Neural crest cell (in vitro differentiated cells): ENCODE data around the gene TBC1D9B. TPM values are rescaled to one million over a fixed set of nuclear protein-coding genes. Genes with fewer than 3 reads are reported as not detected.

ENCODE experiments used
- DNase-seq: peaks from one replicate; pipeline ENCODE4 v3.0.0; 2021; ENCODE audit warnings: low read depth, mixed read lengths, low spot score
- H3K27ac Mint-ChIP-seq: one replicate; pipeline ENCODE4 v1.8.0; 2021; ENCODE audit warnings: mild to moderate bottlenecking, mixed read lengths; ENCODE audit not compliant: unreplicated experiment
- H3K27me3 Mint-ChIP-seq: 2 replicates; pipeline ENCODE4 v1.8.0; 2021; ENCODE audit warnings: low read depth, mild to moderate bottlenecking, mixed read lengths
- H3K36me3 Mint-ChIP-seq: 2 replicates; pipeline ENCODE4 v1.8.0; 2021; ENCODE audit warnings: low read depth, mild to moderate bottlenecking, mixed read lengths
- H3K4me1 Mint-ChIP-seq: 2 replicates; pipeline ENCODE4 v1.8.0; 2021; ENCODE audit warnings: mixed read lengths
- H3K4me3 Mint-ChIP-seq: one replicate; pipeline ENCODE4 v1.8.0; 2021; ENCODE audit warnings: mild to moderate bottlenecking, mixed read lengths
- H3K9me3 Mint-ChIP-seq: 2 replicates; pipeline ENCODE4 v1.8.0; 2021; ENCODE audit warnings: mixed read lengths
- CTCF ChIP-seq: fragments of 200-600 bp; sonication (generic); conservative IDR thresholded peaks from 2 replicates; pipeline ENCODE4 v1.5.0; 2021; ENCODE audit warnings: antibody characterized with exemption, mild to moderate bottlenecking
- total RNA-seq: library from RNA; stranded (reverse); gene quantifications from 2 replicates; pipeline ENCODE4 v1.2.1, GENCODE V29; 2021

TBC1D9B gene
- total RNA-seq, 1 donor from 2014 or later: 107 TPM

DNA sequence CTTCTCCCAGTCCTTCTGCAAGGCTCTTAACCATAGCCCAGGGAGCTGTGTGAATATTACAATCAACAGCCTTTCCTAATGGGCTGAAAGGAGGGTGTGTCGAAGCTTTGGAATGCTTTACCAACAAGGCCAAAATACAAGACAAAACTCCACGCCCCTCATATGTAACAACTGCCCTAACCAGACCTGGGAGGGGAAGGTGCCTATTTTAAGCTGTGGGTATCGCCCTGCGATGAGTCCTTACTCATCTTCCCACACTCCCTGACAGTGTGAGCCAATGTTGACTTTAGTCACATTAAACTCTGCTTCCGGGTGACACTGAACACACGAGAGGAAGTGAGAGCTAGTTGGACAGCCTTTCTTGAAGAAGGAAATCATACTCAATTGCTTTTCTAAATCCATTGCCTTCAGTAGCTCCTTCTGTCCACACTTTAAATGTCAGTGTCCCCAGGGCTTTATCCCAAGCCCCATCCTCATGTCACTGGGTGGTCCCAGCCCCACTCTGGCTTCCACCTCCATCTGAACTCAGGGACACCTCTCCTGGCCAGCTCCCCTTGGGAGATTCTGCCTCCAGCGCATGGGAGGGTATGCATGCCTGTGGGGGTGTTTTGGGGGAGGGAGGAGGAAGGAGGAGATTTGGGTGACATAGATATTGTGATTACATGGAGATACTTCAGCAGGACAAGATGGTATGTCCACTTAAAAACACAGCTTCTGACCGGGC lies 6.5 kb upstream of the TBC1D9B start:
- no peak for DNase-seq
- no peaks in the 10 kb centered on the region for H3K9me3 Mint-ChIP-seq
- peaks cover 5% of the 10 kb centered on the region for H3K4me1 Mint-ChIP-seq
- no peak for TF ChIP-seq CTCF
- H3K27me3 Mint-ChIP-seq: no peaks in the 10 kb centered on the region
- H3K27ac Mint-ChIP-seq: no peak overlapping the region
- H3K36me3 Mint-ChIP-seq: no peaks in the 10 kb centered on the region
- no peak overlapping the region for H3K4me3 Mint-ChIP-seq

DNA sequence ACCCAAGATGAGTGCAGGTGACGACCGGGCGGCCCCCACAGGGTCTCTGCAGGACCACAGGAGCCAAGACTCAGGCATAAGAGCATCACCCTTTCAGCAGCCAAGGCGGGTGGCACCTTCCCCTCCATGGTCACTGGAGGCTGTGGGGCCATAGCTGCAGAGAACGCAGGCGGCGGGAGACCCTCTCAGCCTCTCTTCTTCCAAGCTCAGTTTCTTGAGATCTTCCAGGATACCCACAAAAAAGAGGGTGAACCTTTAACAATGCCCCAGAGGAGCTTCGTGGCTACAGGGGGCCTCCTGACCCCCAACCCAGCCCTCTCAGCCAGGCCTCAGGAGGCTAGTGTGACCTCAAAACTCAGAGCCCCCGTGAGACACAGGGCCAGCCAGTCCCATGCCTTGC lies 5.8 kb upstream of the TBC1D9B start:
- TF ChIP-seq CTCF: no peak
- H3K36me3 Mint-ChIP-seq: no peaks in the 10 kb centered on the region
- H3K27ac Mint-ChIP-seq: no peak overlapping the region
- no peaks in the 10 kb centered on the region for H3K27me3 Mint-ChIP-seq
- DNase-seq: no peak
- H3K4me3 Mint-ChIP-seq: no peak overlapping the region
- H3K4me1 Mint-ChIP-seq: peaks cover 5% of the 10 kb centered on the region
- no peaks in the 10 kb centered on the region for H3K9me3 Mint-ChIP-seq

DNA sequence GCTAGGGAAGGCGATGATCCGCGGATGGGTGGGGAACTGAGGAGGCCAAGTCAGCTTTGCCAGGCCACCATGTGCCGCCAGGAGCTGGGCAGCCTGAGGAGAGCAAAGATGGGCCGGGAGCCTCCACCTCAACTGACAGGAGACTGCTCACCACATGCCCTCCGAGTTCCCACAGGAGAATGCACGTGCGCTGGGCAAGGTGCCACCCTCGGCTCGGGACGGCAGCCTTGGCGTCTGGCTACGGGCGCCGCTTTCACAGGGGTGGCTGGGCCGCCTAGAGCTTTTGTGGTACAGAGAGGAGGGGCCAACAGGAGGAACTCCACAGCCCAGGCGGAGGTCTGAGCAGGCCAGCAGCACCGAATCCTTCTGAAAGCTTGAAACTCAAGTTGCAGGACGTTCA lies 5.3 kb upstream of the TBC1D9B start:
- H3K9me3 Mint-ChIP-seq: no peaks in the 10 kb centered on the region
- no peak for DNase-seq
- no peaks in the 10 kb centered on the region for H3K36me3 Mint-ChIP-seq
- H3K27ac Mint-ChIP-seq: no peak overlapping the region
- no peaks in the 10 kb centered on the region for H3K27me3 Mint-ChIP-seq
- no peak overlapping the region for H3K4me3 Mint-ChIP-seq
- TF ChIP-seq CTCF: no peak
- H3K4me1 Mint-ChIP-seq: peaks cover 5% of the 10 kb centered on the region

DNA sequence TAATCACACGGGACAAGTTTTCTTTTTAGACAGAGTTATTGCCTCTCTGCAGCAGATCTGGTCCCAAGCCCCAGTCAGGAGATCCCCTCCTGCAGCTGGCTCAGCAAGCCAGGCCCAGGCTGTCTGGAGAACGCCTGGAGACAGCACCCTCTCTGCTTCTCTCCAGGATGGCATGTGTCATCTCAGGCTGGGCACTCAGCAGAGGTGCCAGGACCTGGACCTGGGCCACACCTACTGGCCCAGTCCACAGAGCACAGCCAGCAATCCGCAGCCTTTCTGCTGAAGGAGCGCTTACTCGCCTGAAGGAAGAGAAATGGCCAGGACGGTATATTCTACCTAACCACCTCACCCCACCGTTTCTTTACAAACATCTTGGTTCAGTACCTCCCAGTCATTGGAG lies 4.7 kb upstream of the TBC1D9B start:
- DNase-seq: no peak
- no peaks in the 10 kb centered on the region for H3K27me3 Mint-ChIP-seq
- H3K9me3 Mint-ChIP-seq: no peaks in the 10 kb centered on the region
- H3K4me1 Mint-ChIP-seq: peaks cover 5% of the 10 kb centered on the region
- H3K36me3 Mint-ChIP-seq: no peaks in the 10 kb centered on the region
- H3K27ac Mint-ChIP-seq: no peak overlapping the region
- TF ChIP-seq CTCF: no peak
- no peak overlapping the region for H3K4me3 Mint-ChIP-seq

DNA sequence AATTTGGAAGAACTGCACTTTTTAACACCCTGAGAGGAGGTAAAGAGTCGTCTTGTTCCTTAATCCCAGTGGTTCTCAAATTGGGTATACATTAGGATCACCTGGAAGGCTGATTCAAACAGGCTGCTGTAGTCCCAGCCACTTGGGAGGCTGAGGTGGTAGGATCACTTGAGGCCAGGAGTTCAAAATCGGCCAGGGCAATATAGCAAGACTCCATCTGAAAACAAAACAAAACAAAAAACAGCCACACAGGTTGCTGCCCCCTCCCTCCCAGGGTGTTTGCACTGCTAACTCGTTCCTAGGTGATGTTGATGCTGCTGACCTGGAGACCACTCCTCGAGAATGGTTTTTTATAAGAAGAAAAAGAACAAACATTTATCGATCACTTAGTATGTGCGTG lies 1.5 kb upstream of the TBC1D9B start:
- Mint-ChIP-seq H3K4me1 (peaks cover 9% of the 10 kb centered on the region), H3K36me3 (no peaks in the 10 kb centered on the region), H3K4me3 (peak overlapping the region; percentile 74), H3K27ac (no peak overlapping the region), H3K9me3 (no peaks in the 10 kb centered on the region), H3K27me3 (no peaks in the 10 kb centered on the region)
- no peak for TF ChIP-seq CTCF
- DNase-seq: no peak
